ENCODE measurements around the gene TAS2R60. TPM values are rescaled to one million over a fixed set of nuclear protein-coding genes. Genes with fewer than 3 reads are reported as not detected.
"Not testable (repeated sequence)": the region's sequence is repeated elsewhere in the genome, so short reads cannot be mapped to it uniquely, and the experiment has no call there.

Gene TAS2R60
- polyA plus RNA-seq, 1 donor, result not detected

- Histone ChIP-seq H3K27me3 (ENCODE audit: control insufficient read depth, insufficient read depth, low read length) (no peaks in the 10 kb centered on the region), H3K9me3 (ENCODE audit: control insufficient read depth, low read depth, low read length) (no peaks in the 10 kb centered on the region), H3K4me1 (ENCODE audit: control insufficient read depth, insufficient read depth, low read length) (no peaks in the 10 kb centered on the region), H3K27ac (ENCODE audit: low read length) (no peak within 1 kb of the TSS), H3K36me3 (ENCODE audit: control insufficient read depth, insufficient read depth, low read length) (no peaks in the 10 kb centered on the region), H3K4me3 (ENCODE audit: low read length) (no peak within 1 kb of the TSS)
- no peak for DNase-seq
- WGBS (ENCODE audit: insufficient coverage, low lambda C conversion rate), result no CpG with 5 or more reads among the region's 10 CpGs
These were observed 34.4 kb downstream of the TAS2R60 start, which contains the start of gene TAS2R41 for GRCh38 chr7:143477501-143478150. Gene TAS2R41 (plus strand): TSS chr7:143477873. CDS start chr7:143477873, 0 bp downstream.

GRCh38 chr7:143479055-143479766 lies 36.0 kb downstream of the TAS2R60 start:
- no peak for DNase-seq
- Histone ChIP-seq H3K9me3 (ENCODE audit: control insufficient read depth, low read depth, low read length) (no peaks in the 10 kb centered on the region), H3K4me1 (ENCODE audit: control insufficient read depth, insufficient read depth, low read length) (no peaks in the 10 kb centered on the region), H3K27me3 (ENCODE audit: control insufficient read depth, insufficient read depth, low read length) (no peaks in the 10 kb centered on the region), H3K4me3 (ENCODE audit: low read length) (no peak overlapping the region), H3K27ac (ENCODE audit: low read length) (no peak overlapping the region), H3K36me3 (ENCODE audit: control insufficient read depth, insufficient read depth, low read length) (no peaks in the 10 kb centered on the region)
- no CpG with 5 or more reads among the region's 10 CpGs for WGBS (ENCODE audit: insufficient coverage, low lambda C conversion rate)

- DNase-seq, result no peak
- no peak overlapping the region for H3K4me3 ChIP-seq (ENCODE audit: low read length)
- no peak overlapping the region for H3K27ac ChIP-seq (ENCODE audit: low read length)
- H3K4me1 ChIP-seq (ENCODE audit: control insufficient read depth, insufficient read depth, low read length), result no peaks in the 10 kb centered on the region
- no peaks in the 10 kb centered on the region for H3K9me3 ChIP-seq (ENCODE audit: control insufficient read depth, low read depth, low read length)
- H3K36me3 ChIP-seq (ENCODE audit: control insufficient read depth, insufficient read depth, low read length), result no peaks in the 10 kb centered on the region
- no peaks in the 10 kb centered on the region for H3K27me3 ChIP-seq (ENCODE audit: control insufficient read depth, insufficient read depth, low read length)
These were observed 37.2 kb downstream of the TAS2R60 start for GRCh38 chr7:143480501-143480900.

- H3K4me1 ChIP-seq (ENCODE audit: control insufficient read depth, insufficient read depth, low read length), result no peaks in the 10 kb centered on the region
- no peak overlapping the region for H3K4me3 ChIP-seq (ENCODE audit: low read length)
- H3K27me3 ChIP-seq (ENCODE audit: control insufficient read depth, insufficient read depth, low read length), result no peaks in the 10 kb centered on the region
- H3K9me3 ChIP-seq (ENCODE audit: control insufficient read depth, low read depth, low read length), result no peaks in the 10 kb centered on the region
- no peak for DNase-seq
- H3K27ac ChIP-seq (ENCODE audit: low read length), result no peak overlapping the region
- no peaks in the 10 kb centered on the region for H3K36me3 ChIP-seq (ENCODE audit: control insufficient read depth, insufficient read depth, low read length)
- WGBS (ENCODE audit: insufficient coverage, low lambda C conversion rate), result 87% methylated on average over 2 of the region's 3 CpGs
These were observed 40.9 kb downstream of the TAS2R60 start for GRCh38 chr7:143484119-143484518.

- no peak overlapping the region for H3K27ac ChIP-seq (ENCODE audit: low read length)
These were observed 41.8 kb downstream of the TAS2R60 start for GRCh38 chr7:143485094-143485493.

GRCh38 chr7:143485500-143485899 lies 42.2 kb downstream of the TAS2R60 start:
- no peak overlapping the region for H3K27ac ChIP-seq (ENCODE audit: low read length)
- H3K36me3 ChIP-seq (ENCODE audit: control insufficient read depth, insufficient read depth, low read length), result no peaks in the 10 kb centered on the region
- H3K27me3 ChIP-seq (ENCODE audit: control insufficient read depth, insufficient read depth, low read length), result no peaks in the 10 kb centered on the region
- H3K9me3 ChIP-seq (ENCODE audit: control insufficient read depth, low read depth, low read length), result no peaks in the 10 kb centered on the region
- no peak overlapping the region for H3K4me3 ChIP-seq (ENCODE audit: low read length)
- no peak for DNase-seq
- no peaks in the 10 kb centered on the region for H3K4me1 ChIP-seq (ENCODE audit: control insufficient read depth, insufficient read depth, low read length)
- WGBS (ENCODE audit: insufficient coverage, low lambda C conversion rate), result no CpG with 5 or more reads among the region's 6 CpGs

More at GRCh38 chr7:143485094-143485493, 41.8 kb downstream of the TAS2R60 start:
- Histone ChIP-seq H3K4me1 (ENCODE audit: control insufficient read depth, insufficient read depth, low read length) (no peaks in the 10 kb centered on the region), H3K4me3 (ENCODE audit: low read length) (no peak overlapping the region), H3K27me3 (ENCODE audit: control insufficient read depth, insufficient read depth, low read length) (no peaks in the 10 kb centered on the region), H3K36me3 (ENCODE audit: control insufficient read depth, insufficient read depth, low read length) (no peaks in the 10 kb centered on the region), H3K9me3 (ENCODE audit: control insufficient read depth, low read depth, low read length) (no peaks in the 10 kb centered on the region)
- no peak for DNase-seq

GRCh38 chr7:143486266-143486665 lies 43.0 kb downstream of the TAS2R60 start:
- not testable (repeated sequence) for H3K36me3 ChIP-seq (ENCODE audit: control insufficient read depth, insufficient read depth, low read length); H3K4me1 ChIP-seq (ENCODE audit: control insufficient read depth, insufficient read depth, low read length); DNase-seq; H3K27me3 ChIP-seq (ENCODE audit: control insufficient read depth, insufficient read depth, low read length); H3K27ac ChIP-seq (ENCODE audit: low read length); H3K4me3 ChIP-seq (ENCODE audit: low read length); H3K9me3 ChIP-seq (ENCODE audit: control insufficient read depth, low read depth, low read length)
- no CpG with 5 or more reads among the region's 3 CpGs for WGBS (ENCODE audit: insufficient coverage, low lambda C conversion rate)

- H3K36me3 ChIP-seq (ENCODE audit: control insufficient read depth, insufficient read depth, low read length), result no peaks in the 10 kb centered on the region
- H3K4me1 ChIP-seq (ENCODE audit: control insufficient read depth, insufficient read depth, low read length), result no peaks in the 10 kb centered on the region
- DNase-seq, result no peak
- H3K27me3 ChIP-seq (ENCODE audit: control insufficient read depth, insufficient read depth, low read length), result no peaks in the 10 kb centered on the region
- no peak overlapping the region for H3K27ac ChIP-seq (ENCODE audit: low read length)
- 87% methylated on average over 1 of the region's 2 CpGs for WGBS (ENCODE audit: insufficient coverage, low lambda C conversion rate)
- no peaks in the 10 kb centered on the region for H3K9me3 ChIP-seq (ENCODE audit: control insufficient read depth, low read depth, low read length)
- no peak overlapping the region for H3K4me3 ChIP-seq (ENCODE audit: low read length)
These were observed 43.8 kb downstream of the TAS2R60 start for GRCh38 chr7:143487061-143487460.

- DNase-seq, result peak; percentile 29 to 62
- Histone ChIP-seq H3K36me3 (ENCODE audit: control insufficient read depth, insufficient read depth, low read length) (no peaks in the 10 kb centered on the region), H3K9me3 (ENCODE audit: control insufficient read depth, low read depth, low read length) (no peaks in the 10 kb centered on the region), H3K4me3 (ENCODE audit: low read length) (no peak overlapping the region), H3K27me3 (ENCODE audit: control insufficient read depth, insufficient read depth, low read length) (no peaks in the 10 kb centered on the region), H3K4me1 (ENCODE audit: control insufficient read depth, insufficient read depth, low read length) (no peaks in the 10 kb centered on the region), H3K27ac (ENCODE audit: low read length) (no peak overlapping the region)
- 88% methylated on average over 1 of the region's 5 CpGs for WGBS (ENCODE audit: insufficient coverage, low lambda C conversion rate)
These were observed 44.3 kb downstream of the TAS2R60 start for GRCh38 chr7:143487566-143487965.

GRCh38 chr7:143490717-143491306 lies 47.6 kb downstream of the TAS2R60 start:
- no peaks in the 10 kb centered on the region for H3K36me3 ChIP-seq (ENCODE audit: control insufficient read depth, insufficient read depth, low read length)
- no peak for DNase-seq
- H3K27me3 ChIP-seq (ENCODE audit: control insufficient read depth, insufficient read depth, low read length), result no peaks in the 10 kb centered on the region
- no peak overlapping the region for H3K27ac ChIP-seq (ENCODE audit: low read length)
- no peak overlapping the region for H3K4me3 ChIP-seq (ENCODE audit: low read length)
- no peaks in the 10 kb centered on the region for H3K9me3 ChIP-seq (ENCODE audit: control insufficient read depth, low read depth, low read length)
- WGBS (ENCODE audit: insufficient coverage, low lambda C conversion rate), result no CpG with 5 or more reads among the region's 1 CpG
- no peaks in the 10 kb centered on the region for H3K4me1 ChIP-seq (ENCODE audit: control insufficient read depth, insufficient read depth, low read length)
